GM21447 (cell line): ENCODE measurements around the gene S100A6.
"Not testable (repeated sequence)": the region's sequence is repeated elsewhere in the genome, so short reads cannot be mapped to it uniquely, and the experiment has no call there.

Experiments
- ATAC-seq: cut with Tn5 transposase; IDR thresholded peaks from one replicate; pipeline ENCODE4 v1.9.1; 2021; ENCODE audit not compliant: unreplicated experiment

S100A6 gene

DNA sequence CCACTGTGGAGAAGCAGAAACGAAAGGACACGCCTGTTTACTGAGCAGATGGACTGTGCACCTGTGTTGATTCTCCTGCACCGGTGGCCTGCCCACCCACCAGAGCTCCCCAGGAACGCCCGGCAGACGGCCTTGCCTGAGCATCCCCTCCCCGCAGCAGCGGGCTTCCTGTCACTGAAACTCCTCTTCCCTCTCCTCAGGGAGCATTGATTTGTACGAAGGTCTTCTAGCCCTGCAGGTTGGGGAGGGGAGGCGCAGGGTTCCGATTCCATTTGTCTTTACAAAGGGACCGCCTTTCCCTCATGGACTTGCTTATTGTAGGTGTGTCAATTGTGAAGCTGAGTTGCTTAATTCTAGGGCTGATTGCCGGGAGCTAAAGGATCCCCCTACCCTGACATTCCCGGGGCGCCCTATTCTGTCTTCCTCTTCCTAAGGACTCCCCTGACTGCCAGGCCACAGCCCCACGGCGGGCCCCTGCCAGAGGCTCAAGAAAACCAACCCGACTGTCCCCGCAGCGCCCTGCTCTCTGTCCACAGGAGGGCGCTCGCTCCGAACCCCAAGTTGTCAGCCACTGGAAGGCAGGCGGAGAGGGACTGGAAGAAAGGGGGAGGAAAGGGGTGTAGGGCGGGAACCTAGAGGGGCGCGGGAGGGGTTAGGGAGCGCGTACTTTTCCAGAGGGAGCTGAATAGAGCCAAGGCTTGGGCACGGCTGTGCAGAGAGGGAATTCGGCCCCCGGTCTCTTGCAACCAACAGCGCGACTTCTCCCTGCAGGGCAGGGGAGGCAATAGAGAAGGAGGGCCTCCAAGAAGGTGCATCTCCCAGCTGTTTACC is 2.8 kb downstream of the S100A6 start:
- no peak for ATAC-seq

DNA sequence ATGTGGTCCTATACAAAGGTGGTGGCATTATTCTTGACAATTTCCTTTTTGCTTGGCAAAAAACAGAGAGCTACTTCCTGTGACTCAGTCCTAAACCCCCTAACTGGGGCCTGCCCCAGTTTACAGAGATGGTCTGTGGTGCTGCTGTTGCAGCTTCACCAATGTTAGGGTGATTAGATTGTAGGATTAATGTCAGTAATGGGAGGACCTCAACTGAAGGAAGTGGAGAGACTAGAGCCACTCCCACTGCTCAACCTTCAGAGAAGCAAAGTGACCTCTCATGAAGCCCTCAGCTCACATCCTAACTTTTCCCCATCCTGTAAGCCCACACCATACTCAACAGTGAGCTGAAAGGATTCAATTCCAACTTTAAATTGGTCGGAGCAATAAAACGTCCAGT is 3.6 kb downstream of the S100A6 start:
- ATAC-seq, result no peak

DNA sequence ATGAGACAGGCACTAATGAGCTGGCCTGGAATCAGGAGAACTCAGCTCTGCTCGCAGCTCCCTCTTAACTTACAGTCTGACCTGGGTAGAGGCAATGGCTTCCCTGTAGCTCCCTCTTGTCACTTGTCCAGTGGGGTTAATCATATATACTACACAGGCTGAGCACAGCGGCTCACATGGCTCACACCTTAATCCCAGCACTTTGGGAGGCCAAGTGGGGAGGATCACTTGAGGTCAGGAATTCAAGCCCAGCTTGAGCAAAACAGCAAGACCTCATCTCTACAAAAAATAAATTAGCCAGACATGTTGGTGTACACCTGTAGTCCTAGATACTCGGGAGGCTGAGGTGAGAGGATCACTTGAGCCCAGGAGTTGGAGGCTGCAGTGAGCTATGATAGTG is 4.2 kb downstream of the S100A6 start:
- no peak for ATAC-seq

GRCh38 chr1:153527683-153528040 is 8.1 kb downstream of the S100A6 start:
- ATAC-seq, result no peak

- ATAC-seq, result no peak
Measured at GRCh38 chr1:153527023-153527682, 8.6 kb downstream of the S100A6 start.

DNA sequence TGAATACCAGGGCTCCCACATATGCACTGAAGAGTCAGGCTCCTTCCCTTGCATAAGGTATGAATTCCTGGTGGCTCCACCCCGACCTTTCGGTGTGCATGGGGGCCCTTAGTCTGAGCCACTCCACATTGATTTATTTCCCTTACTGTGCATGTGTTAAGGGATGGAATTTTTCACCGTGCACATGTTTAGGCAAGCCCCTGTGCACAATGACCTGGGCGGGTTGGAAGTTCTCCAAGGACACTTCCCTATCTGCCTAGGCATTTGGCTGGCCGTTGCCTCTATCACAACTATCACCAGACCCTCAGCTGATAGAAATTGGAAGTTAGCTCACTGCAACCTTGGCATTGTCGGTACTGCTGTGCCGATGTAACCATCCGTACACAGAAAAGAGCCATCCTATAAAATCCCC is 9.7 kb downstream of the S100A6 start:
- no peak for ATAC-seq

DNA sequence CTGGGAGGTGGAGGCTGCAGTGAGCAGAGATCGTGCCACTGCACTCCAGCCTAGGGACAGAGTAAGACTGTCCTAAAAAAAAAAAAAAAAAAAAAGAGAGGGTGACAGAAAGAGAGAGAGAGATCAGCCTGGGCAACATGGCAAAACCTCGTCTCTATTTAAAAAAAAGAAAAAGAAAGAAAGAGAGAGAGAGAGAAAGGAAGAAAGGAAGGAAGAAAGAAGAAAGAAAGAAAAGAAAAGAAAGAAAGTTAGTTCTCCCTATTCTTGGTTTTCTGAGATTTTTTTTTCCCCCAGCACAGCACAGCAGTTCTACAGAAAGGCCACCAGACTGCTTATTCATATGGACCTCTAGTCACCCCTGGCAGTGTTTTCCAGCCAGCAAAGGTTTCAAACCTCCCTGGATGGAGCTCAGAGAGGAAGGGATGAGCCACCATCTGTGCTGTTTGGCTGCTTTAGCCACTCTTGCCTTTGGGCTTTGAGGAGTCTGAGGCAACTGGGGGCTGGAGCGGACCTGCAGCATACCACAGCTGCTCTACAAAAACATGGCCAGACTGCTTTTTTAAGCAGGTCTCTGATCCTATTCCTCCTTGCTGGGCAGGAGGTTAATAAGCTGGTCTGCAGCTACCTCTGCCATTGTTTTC is 10.6 kb downstream of the S100A6 start:
- ATAC-seq, result no peak

DNA sequence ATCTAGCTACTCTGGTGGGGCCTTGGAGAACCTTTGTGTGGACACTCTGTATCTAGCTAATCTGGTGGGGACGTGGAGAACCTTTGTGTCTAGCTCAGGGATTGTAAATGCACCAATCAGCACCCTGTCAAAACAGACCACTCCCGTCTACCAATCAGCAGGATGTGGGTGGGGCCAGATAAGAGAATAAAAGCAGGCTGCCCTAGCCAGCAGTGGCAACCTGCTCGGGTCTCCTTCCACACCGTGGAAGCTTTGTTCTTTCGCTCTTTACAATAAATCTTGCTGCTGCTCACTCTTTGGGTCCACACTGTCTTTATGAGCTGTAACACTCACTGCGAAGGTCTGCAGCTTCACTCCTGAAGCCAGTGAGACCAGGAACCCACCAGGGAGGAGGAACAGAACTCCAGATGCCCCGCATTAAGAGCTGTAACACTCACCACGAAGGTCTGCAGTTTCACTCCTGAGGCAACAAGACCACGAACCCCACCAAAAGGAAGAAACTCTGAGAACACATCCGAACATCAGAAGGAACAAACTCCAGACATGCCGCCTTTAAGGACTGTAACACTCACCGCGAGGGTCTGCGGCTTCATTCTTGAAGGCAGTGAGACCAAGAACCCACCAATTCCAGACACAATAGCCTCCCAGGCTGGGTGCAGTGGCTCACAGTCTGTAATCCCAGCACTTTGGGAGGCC is 13.3 kb downstream of the S100A6 start:
- not testable (repeated sequence) for ATAC-seq

DNA sequence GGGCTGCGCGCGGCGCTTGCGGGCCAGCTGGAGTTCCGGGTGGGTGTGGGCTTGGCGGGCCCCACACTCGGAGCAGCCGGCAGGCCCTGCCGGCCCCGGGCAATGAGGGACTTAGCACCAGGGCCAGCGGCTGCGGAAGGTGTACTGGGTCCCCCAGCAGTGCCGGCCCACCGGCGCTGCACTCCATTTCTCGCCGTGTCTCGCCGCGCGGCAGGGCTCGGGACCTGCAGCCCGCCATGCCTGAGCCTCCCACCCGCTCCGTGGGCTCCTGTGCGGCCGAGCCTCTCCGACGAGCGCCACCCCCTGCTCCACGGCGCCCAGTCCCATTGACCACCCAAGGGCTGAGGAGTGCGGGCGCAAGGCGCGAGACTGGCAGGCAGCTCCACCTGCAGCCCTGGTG is 14.0 kb downstream of the S100A6 start:
- ATAC-seq, result not testable (repeated sequence)

DNA sequence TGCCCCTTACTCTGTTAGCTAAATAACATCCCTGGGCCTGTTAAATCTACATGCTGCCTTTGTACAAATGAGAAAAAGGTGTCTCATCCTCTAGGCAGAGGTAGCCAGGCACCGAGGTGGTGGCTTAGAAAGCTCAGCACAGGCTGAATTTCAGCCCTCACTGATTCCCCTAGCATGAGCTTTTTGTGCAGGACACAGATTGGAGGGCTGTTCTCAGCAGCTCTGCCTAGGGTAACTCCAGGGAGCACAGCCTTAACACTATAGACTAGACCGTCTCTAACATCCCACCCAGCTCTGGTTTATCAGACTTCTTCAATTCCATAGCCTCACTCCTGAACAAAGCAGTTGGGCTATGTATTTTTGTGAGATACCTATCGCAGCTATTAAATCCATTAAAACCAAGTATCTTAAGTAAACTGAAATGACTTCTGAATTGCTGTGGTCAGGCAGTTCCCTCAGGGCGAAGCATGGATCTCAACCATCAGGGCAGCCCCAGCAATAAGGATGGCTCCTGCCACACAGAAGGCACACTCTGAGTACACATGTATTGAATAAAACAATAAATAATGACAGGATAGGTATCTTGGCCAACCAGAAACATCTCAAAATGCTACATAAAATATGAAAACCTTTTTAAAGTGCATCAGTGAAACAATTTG is 14.8 kb downstream of the S100A6 start:
- no peak for ATAC-seq

DNA sequence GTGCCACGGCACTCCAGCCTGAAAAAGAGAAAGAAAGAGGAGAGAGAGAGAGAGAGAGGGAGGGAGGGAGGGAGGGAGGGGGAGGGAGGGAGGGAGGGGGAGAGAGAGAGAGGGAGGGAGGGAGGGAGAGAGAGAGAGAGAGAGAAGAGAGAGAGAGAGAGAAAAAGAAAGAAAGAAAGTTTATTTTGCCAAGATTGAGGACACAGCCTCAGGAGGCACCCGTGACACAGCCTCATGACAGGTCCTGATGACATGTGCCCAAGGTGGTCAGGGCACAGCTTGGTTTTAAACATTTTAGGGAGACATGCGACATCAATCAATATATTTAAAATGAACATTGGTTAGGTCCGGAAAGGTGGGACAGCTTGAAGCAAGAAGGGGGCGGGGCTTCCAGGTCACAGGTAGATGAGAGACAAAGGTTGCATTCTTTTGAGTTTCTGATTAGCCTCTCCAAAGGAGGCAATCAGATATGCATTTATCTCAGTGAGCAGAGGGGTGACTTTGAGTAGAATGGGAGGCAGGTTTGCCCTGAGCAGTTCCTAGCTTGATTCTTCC is 15.6 kb downstream of the S100A6 start:
- not testable (repeated sequence) for ATAC-seq

GRCh38 chr1:153519242-153519641 is 16.5 kb downstream of the S100A6 start:
- ATAC-seq, result no peak

DNA sequence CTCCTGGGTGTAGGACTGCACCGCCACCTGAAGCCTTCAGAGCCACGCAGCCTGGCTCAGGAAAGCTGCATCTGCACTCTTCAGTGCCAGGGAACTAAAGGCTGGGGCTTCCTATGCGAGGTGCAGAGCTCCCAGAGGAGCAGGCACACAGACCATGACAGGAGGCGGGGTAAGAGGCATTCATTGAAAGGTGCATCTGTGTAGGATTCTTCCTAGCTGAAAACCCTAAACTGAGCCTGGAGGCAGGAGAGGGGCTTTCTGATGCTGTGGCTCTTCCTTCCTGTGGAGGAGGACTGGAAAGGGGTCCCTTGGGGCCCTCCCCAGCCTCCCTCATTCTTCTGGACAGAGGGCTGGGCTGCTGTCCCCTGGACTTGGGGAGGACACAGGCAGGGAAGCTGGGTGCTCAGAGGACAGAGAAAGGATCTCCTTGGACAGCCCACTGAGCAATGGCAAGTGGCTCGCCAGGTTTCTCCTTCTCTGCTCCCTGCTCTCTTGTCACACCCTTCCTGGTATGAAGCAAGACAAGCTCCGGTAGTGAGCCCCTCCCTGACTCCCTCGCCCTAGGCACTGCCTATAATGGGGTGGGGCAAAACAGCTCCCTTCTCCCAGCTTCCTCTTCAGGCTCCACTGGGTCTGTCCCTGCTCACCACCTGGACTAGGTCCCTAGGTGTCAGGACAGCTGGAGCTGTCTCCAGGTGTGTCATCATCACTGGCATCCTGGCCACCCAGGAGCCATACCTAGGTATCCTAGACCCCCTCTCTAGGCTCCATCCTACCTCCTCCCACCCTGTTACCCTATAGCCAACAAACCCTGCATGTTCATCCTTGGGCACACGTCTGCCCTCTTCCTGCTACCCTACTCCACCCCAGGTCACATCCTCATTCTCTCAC is 20.0 kb downstream of the S100A6 start:
- no peak for ATAC-seq

- ATAC-seq, result no peak
Measured at GRCh38 chr1:153513666-153514065, 22.1 kb downstream of the S100A6 start.

GRCh38 chr1:153513023-153513422 is 22.8 kb downstream of the S100A6 start:
- ATAC-seq, result no peak

DNA sequence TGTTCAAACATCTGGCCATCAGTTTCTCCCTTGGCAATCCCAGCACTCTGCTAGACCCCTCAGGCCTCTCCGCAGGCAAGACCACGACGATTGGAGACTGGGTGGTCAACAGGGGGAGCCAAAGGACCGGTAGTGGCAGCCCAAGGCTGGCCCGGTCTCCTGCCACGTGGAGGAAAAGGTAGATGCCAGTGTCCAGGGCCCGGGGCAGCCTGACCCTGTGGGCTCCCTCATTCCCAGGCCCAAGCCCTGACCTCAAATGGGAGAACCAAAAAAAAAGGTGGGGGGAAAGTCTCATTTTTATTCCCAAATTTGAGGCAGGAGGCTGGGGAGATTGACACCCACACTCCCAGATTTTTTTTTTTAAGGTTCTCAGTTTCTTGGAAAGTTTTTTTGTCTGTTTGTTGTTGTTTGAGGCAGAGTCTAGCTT is 24.8 kb downstream of the S100A6 start:
- ATAC-seq, result no peak

GRCh38 chr1:153509729-153510354 is 25.9 kb downstream of the S100A6 start:
- no peak for ATAC-seq

GRCh38 chr1:153509036-153509435 is 26.8 kb downstream of the S100A6 start:
- ATAC-seq, result no peak

DNA sequence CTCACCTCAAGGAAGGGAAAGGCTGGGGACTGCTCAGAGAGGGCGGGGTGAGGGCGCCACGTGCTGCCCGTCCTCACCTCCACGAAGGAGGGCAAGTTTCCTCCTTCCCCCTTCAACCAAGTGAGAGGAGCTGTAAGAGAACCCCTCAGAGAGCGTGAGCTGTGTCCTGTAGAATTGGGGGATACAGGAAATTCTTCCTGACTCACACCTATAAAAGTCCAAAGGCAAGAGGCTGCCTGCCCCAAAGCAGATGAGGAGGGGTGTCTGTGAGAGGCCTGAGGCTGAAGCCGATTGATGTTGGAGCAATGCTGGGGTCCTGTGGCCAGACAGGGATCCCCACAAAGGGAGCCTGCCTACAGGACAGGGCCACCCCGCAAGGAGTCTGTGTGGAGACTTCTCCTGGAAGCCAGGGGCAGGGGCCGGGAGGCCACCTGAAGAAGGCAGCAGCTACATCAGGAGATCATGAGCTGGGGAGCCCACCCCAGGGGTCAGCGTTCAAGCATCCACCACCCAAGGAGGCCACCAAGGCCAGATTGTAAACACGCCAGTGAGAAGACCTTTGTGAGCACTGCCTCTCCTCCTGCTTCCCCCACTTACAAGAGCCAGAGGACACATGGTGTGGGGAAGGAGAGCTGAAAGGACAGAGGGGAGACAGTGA is 27.7 kb downstream of the S100A6 start:
- ATAC-seq, result no peak
